Hepatocyte (in vitro differentiated cells): Measurements from ENCODE around the gene RADIL. TPM values are rescaled to one million over a fixed set of nuclear protein-coding genes. Genes with fewer than 3 reads are reported as not detected.

Experiments
- DNase-seq: peaks from one replicate; pipeline ENCODE4 v3.0.0-alpha.2; 2016; ENCODE audit warnings: low spot score
- H2AFZ ChIP-seq: fragments of 200-600 bp; sonication (generic); 2 replicates; pipeline ENCODE4 v1.6.0; 2016; ENCODE audit warnings: antibody characterized with exemption, mild to moderate bottlenecking
- H3K27ac ChIP-seq: fragments of 200-600 bp; sonication (generic); 2 replicates; pipeline ENCODE4 v1.5.1; 2016; ENCODE audit warnings: mild to moderate bottlenecking
- H3K27me3 ChIP-seq: fragments of 200-600 bp; sonication (generic); 2 replicates; pipeline ENCODE4 v1.6.1; 2016
- H3K36me3 ChIP-seq: fragments of 200-600 bp; sonication (generic); replicated peaks from 2 replicates; pipeline ENCODE4 v1.5.1; 2016; ENCODE audit warnings: low read depth; ENCODE audit not compliant: insufficient read depth
- H3K4me1 ChIP-seq: fragments of 200-600 bp; sonication (generic); 2 replicates; pipeline ENCODE4 v1.5.1; 2016; ENCODE audit warnings: mild to moderate bottlenecking, moderate library complexity; ENCODE audit not compliant: insufficient read depth
- H3K4me2 ChIP-seq: fragments of 200-600 bp; sonication (generic); 2 replicates; pipeline ENCODE4 v1.6.0; 2016
- H3K4me3 ChIP-seq: fragments of 200-600 bp; sonication (generic); 2 replicates; pipeline ENCODE4 v1.5.1; 2016; ENCODE audit warnings: mild to moderate bottlenecking
- H3K79me2 ChIP-seq: fragments of 200-600 bp; sonication (generic); 2 replicates; pipeline ENCODE4 v1.6.0; 2017; ENCODE audit warnings: mild to moderate bottlenecking
- H3K9me2 ChIP-seq: fragments of 200-600 bp; sonication (generic); replicated peaks from 2 replicates; pipeline ENCODE4 v1.6.0; 2017; ENCODE audit warnings: mild to moderate bottlenecking; ENCODE audit not compliant: insufficient read depth
- H3K9me3 ChIP-seq: fragments of 200-600 bp; sonication (generic); 2 replicates; pipeline ENCODE4 v1.5.1; 2016; ENCODE audit warnings: low read depth, mild to moderate bottlenecking
- H4K20me1 ChIP-seq: fragments of 200-600 bp; sonication (generic); 2 replicates; pipeline ENCODE4 v1.6.0; 2016; ENCODE audit warnings: mild to moderate bottlenecking; ENCODE audit not compliant: insufficient read depth, poor library complexity, severe bottlenecking
- CTCF ChIP-seq: fragments of 200-600 bp; sonication (generic); IDR thresholded peaks from 2 replicates; pipeline ENCODE4 v1.5.1; 2016; ENCODE audit warnings: antibody characterized with exemption, mild to moderate bottlenecking; ENCODE audit not compliant: poor library complexity
- EZH2 ChIP-seq: fragments of 200-600 bp; sonication (generic); IDR thresholded peaks from 2 replicates; pipeline ENCODE4 v1.6.1; 2016; ENCODE audit warnings: antibody characterized with exemption, mild to moderate bottlenecking, borderline replicate concordance
- EZH2phosphoT487 ChIP-seq: fragments of 200-600 bp; sonication (generic); IDR thresholded peaks from one replicate; pipeline ENCODE4 v1.6.1; 2018; ENCODE audit warnings: antibody characterized with exemption, mild to moderate bottlenecking, low read depth, moderate library complexity; ENCODE audit not compliant: unreplicated experiment, severe bottlenecking
- WGBS: methylation state at CpG from one replicate; pipeline ENCODE4 v1.1.6; 2016; ENCODE audit warnings: low lambda C conversion rate; ENCODE audit errors: missing lambda C conversion rate; 5-methylcytosine and 5-hydroxymethylcytosine counted together
- polyA plus RNA-seq: library from polyadenylated mRNA; unstranded; fragments of >200 nt; fragmentation: Nextera tagmentation; extraction: Ambion mirVana; gene quantifications from 2 replicates; pipeline ENCODE4 v1.2.1, GENCODE V29; 2016
- total RNA-seq: library from RNA; depleted of rRNA; stranded (reverse); fragments of >200 nt; gene quantifications from 2 replicates; pipeline ENCODE4 v1.2.3, GENCODE V29; 2014

RADIL gene
- total and polyA plus RNA-seq, 2 experiments from 2014 or later: 0.53 to 0.60 TPM

GRCh38 chr7:4799508-4800268 lies 83.8 kb downstream of the RADIL start:
- 90% methylated on average over 38 of the region's 39 CpGs for WGBS
- Histone ChIP-seq H3K27ac (no peak overlapping the region), H3K9me2 (no peaks in the 10 kb centered on the region), H3K4me2 (no peak overlapping the region), H3K27me3 (no peaks in the 10 kb centered on the region), H3K9me3 (no peaks in the 10 kb centered on the region), H3K4me1 (no peaks in the 10 kb centered on the region), H3K79me2 (no peaks in the 10 kb centered on the region), H3K4me3 (no peak overlapping the region), H3K36me3 (no peaks in the 10 kb centered on the region), H2AFZ (no peak overlapping the region), H4K20me1 (no peaks in the 10 kb centered on the region)
- TF ChIP-seq EZH2: no peak
- no peak for TF ChIP-seq CTCF
- no peak for TF ChIP-seq EZH2phosphoT487
- DNase-seq: no peak

GRCh38 chr7:4798706-4799235 lies 84.7 kb downstream of the RADIL start:
- H2AFZ ChIP-seq: no peak overlapping the region
- H3K9me2 ChIP-seq: no peaks in the 10 kb centered on the region
- DNase-seq: no peak
- 89% methylated on average over 14 of the region's 15 CpGs for WGBS
- no peaks in the 10 kb centered on the region for H3K36me3 ChIP-seq
- H3K27ac ChIP-seq: no peak overlapping the region
- H3K4me2 ChIP-seq: no peak overlapping the region
- H4K20me1 ChIP-seq: no peaks in the 10 kb centered on the region
- no peaks in the 10 kb centered on the region for H3K9me3 ChIP-seq
- no peaks in the 10 kb centered on the region for H3K79me2 ChIP-seq
- TF ChIP-seq EZH2 (no peak), CTCF (no peak), EZH2phosphoT487 (no peak)
- H3K4me3 ChIP-seq: no peak overlapping the region
- no peaks in the 10 kb centered on the region for H3K27me3 ChIP-seq
- no peaks in the 10 kb centered on the region for H3K4me1 ChIP-seq

- Histone ChIP-seq H3K9me2 (no peaks in the 10 kb centered on the region), H3K79me2 (no peaks in the 10 kb centered on the region), H3K27me3 (no peaks in the 10 kb centered on the region), H4K20me1 (no peaks in the 10 kb centered on the region), H3K9me3 (no peaks in the 10 kb centered on the region), H3K4me2 (no peak overlapping the region), H3K4me3 (no peak overlapping the region), H3K36me3 (no peaks in the 10 kb centered on the region), H3K4me1 (no peaks in the 10 kb centered on the region), H2AFZ (no peak overlapping the region), H3K27ac (no peak overlapping the region)
- 46% methylated on average over 37 of the region's 37 CpGs for WGBS
- TF ChIP-seq EZH2: no peak
- TF ChIP-seq EZH2phosphoT487: no peak
- TF ChIP-seq CTCF: peak; percentile 86
- peak; percentile 62 for DNase-seq
These were observed 85.4 kb downstream of the RADIL start for GRCh38 chr7:4797858-4798705.
